HG03060 (cell line): ENCODE results near the gene HBS1L.

ENCODE experiments used
- ATAC-seq: cut with Tn5 transposase; IDR thresholded peaks from one replicate; pipeline ENCODE4 v1.9.1; 2021; ENCODE audit warnings: low read depth, moderate number of reproducible peaks; ENCODE audit not compliant: unreplicated experiment

Gene HBS1L

GRCh38 chr6:134921721-134922261, 132.8 kb downstream of the HBS1L start:
- ATAC-seq, result no peak

DNA sequence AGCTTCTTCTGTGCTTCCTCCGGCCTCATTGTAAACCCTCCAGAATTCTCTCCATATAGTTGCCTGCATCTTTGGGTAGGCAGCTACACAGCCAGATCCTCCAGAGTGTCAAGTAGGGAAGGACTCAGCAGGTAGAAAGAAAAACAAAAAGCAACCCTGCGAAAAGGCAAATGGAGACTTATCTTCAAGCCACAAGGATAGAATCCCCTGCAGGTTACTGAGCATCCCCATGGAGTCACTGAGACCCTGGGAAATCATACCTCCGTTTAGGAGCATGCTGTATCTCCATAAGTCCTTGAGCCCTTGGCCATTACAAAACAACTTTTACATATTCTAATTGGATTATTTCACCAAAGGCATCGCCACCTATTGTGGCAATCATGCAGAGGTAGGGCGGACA, 133.3 kb downstream of the HBS1L start:
- no peak for ATAC-seq

- ATAC-seq, result no peak
Measured at GRCh38 chr6:134920422-134920821, 134.2 kb downstream of the HBS1L start.

GRCh38 chr6:134918418-134918961, 136.1 kb downstream of the HBS1L start:
- no peak for ATAC-seq

DNA sequence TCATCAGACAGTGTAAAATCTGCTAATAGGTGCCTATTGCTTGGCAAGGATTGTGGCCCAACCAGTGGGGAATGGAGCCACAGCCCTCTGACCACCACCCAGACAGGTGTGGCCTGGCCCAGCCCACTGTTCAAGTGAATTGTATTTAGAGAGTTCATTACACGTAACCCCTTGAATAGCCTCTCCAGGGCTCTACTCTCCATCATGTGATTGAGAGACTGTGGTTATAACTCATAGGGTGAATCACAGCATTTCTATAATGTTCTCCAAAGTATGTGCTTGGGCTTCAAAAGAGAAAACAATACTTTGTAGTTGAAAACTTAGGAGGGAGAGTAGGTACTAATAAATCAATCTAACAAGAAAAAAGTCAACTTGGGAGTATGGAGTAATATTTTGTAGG, 143.1 kb downstream of the HBS1L start:
- ATAC-seq, result no peak

DNA sequence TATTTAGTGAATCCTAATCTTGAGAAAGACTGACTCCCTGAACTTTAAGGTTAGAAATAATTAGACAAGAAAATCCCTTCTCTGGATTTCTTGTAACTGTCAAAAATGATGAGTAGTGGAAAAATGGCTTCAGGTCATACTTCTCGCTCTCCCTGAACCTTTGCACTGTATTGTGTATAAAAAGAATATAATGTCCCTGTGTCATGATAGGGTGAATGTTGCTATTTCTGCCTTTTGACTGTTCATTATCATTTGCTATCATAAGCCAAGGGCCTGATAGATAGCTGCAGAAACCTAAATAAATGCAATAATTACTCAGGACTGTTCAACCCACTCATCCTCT, 144.1 kb downstream of the HBS1L start:
- ATAC-seq, result no peak
